Central memory CD8-positive, alpha-beta T cell (primary cell): ENCODE results near the gene CYB5RL.
"Not testable (repeated sequence)": the region's sequence is repeated elsewhere in the genome, so short reads cannot be mapped to it uniquely, and the experiment has no call there.

ENCODE experiments used
- ATAC-seq: fragments of 150-1000 bp; cut with Tn5 transposase; replicated peaks from 2 replicates; pipeline ENCODE4 v1.10.0; 2022; ENCODE audit warnings: mild to moderate bottlenecking, moderate FRiP score, moderate number of reproducible peaks; ENCODE audit not compliant: poor library complexity, severe bottlenecking; ENCODE audit errors: extremely low read depth
- DNase-seq, 2 donors: peaks; one replicate each; pipeline ENCODE4 v3.0.0; 2021; ENCODE audit warnings: low spot score in 2 of 2
- H3K27ac Mint-ChIP-seq: one replicate; pipeline ENCODE4 v1.8.0; 2022; ENCODE audit warnings: low read depth, mild to moderate bottlenecking, moderate library complexity, mixed read lengths
- H3K27me3 Mint-ChIP-seq: one replicate; pipeline ENCODE4 v1.8.0; 2022; ENCODE audit warnings: mixed read lengths
- H3K36me3 Mint-ChIP-seq: one replicate; pipeline ENCODE4 v1.8.0; 2022; ENCODE audit warnings: mild to moderate bottlenecking, moderate library complexity, mixed read lengths; ENCODE audit not compliant: insufficient read depth
- H3K4me1 Mint-ChIP-seq: one replicate; pipeline ENCODE4 v1.8.0; 2022; ENCODE audit warnings: mixed read lengths
- H3K4me3 Mint-ChIP-seq: one replicate; pipeline ENCODE4 v1.8.0; 2022; ENCODE audit warnings: mild to moderate bottlenecking, moderate library complexity, mixed read lengths
- H3K9me3 Mint-ChIP-seq: one replicate; pipeline ENCODE4 v1.8.0; 2022; ENCODE audit warnings: mixed read lengths

Gene CYB5RL

GRCh38 chr1:54222711-54223110 is 22.9 kb upstream of the CYB5RL start:
- H3K9me3 Mint-ChIP-seq = no peaks in the 10 kb centered on the region
- H3K4me3 Mint-ChIP-seq = no peak overlapping the region
- no peak for ATAC-seq
- peaks cover 10% of the 10 kb centered on the region for H3K4me1 Mint-ChIP-seq
- H3K27me3 Mint-ChIP-seq = no peaks in the 10 kb centered on the region
- peak overlapping the region; percentile 69 for H3K27ac Mint-ChIP-seq
- peaks cover 33% of the 10 kb centered on the region for H3K36me3 Mint-ChIP-seq
- DNase-seq = no peak

- DNase-seq (no peak), ATAC-seq (no peak)
- Mint-ChIP-seq H3K36me3 (peaks cover 29% of the 10 kb centered on the region), H3K27me3 (no peaks in the 10 kb centered on the region), H3K4me1 (peaks cover 10% of the 10 kb centered on the region), H3K9me3 (no peaks in the 10 kb centered on the region), H3K27ac (peak overlapping the region; percentile 69), H3K4me3 (no peak overlapping the region)
These were observed 22.1 kb upstream of the CYB5RL start for GRCh38 chr1:54221867-54222484.

GRCh38 chr1:54221113-54221834 is 21.4 kb upstream of the CYB5RL start:
- H3K27me3 Mint-ChIP-seq = no peaks in the 10 kb centered on the region
- no peak overlapping the region for H3K4me3 Mint-ChIP-seq
- peak overlapping the region; percentile 69 for H3K27ac Mint-ChIP-seq
- ATAC-seq (no peak), DNase-seq (no peak)
- H3K4me1 Mint-ChIP-seq = peaks cover 10% of the 10 kb centered on the region
- peaks cover 32% of the 10 kb centered on the region for H3K36me3 Mint-ChIP-seq
- H3K9me3 Mint-ChIP-seq = no peaks in the 10 kb centered on the region

- Mint-ChIP-seq H3K27me3 (no peaks in the 10 kb centered on the region), H3K4me1 (peaks cover 10% of the 10 kb centered on the region), H3K9me3 (no peaks in the 10 kb centered on the region), H3K4me3 (no peak overlapping the region), H3K36me3 (peaks cover 26% of the 10 kb centered on the region), H3K27ac (no peak overlapping the region)
- no peak for ATAC-seq
- DNase-seq = no peak
These were observed 20.4 kb upstream of the CYB5RL start for GRCh38 chr1:54220004-54220811.

GRCh38 chr1:54219688-54220003 is 19.8 kb upstream of the CYB5RL start:
- no peaks in the 10 kb centered on the region for H3K27me3 Mint-ChIP-seq
- no peaks in the 10 kb centered on the region for H3K9me3 Mint-ChIP-seq
- ATAC-seq (no peak), DNase-seq (no peak)
- H3K4me1 Mint-ChIP-seq = peaks cover 10% of the 10 kb centered on the region
- no peak overlapping the region for H3K4me3 Mint-ChIP-seq
- no peak overlapping the region for H3K27ac Mint-ChIP-seq
- H3K36me3 Mint-ChIP-seq = peaks cover 23% of the 10 kb centered on the region

- H3K4me1 Mint-ChIP-seq = peaks cover 10% of the 10 kb centered on the region
- DNase-seq (no peak), ATAC-seq (no peak)
- no peak overlapping the region for H3K27ac Mint-ChIP-seq
- H3K27me3 Mint-ChIP-seq = no peaks in the 10 kb centered on the region
- no peaks in the 10 kb centered on the region for H3K9me3 Mint-ChIP-seq
- no peak overlapping the region for H3K4me3 Mint-ChIP-seq
- H3K36me3 Mint-ChIP-seq = peaks cover 26% of the 10 kb centered on the region
These were observed 19.3 kb upstream of the CYB5RL start for GRCh38 chr1:54218883-54219687.

GRCh38 chr1:54215523-54215922 is 15.7 kb upstream of the CYB5RL start:
- Mint-ChIP-seq H3K27me3 (no peaks in the 10 kb centered on the region), H3K4me1 (peaks cover 8% of the 10 kb centered on the region), H3K27ac (no peak overlapping the region), H3K9me3 (no peaks in the 10 kb centered on the region), H3K36me3 (peaks cover 42% of the 10 kb centered on the region), H3K4me3 (no peak overlapping the region)
- ATAC-seq = no peak
- DNase-seq = no peak

- H3K9me3 Mint-ChIP-seq = no peaks in the 10 kb centered on the region
- H3K27ac Mint-ChIP-seq = peak overlapping the region; percentile 55
- no peak for ATAC-seq
These were observed 13.0 kb upstream of the CYB5RL start for GRCh38 chr1:54212872-54213271.

GRCh38 chr1:54207896-54208295 is 8.1 kb upstream of the CYB5RL start:
- Mint-ChIP-seq H3K4me1 (peaks cover 20% of the 10 kb centered on the region), H3K36me3 (peaks cover 69% of the 10 kb centered on the region)
- ATAC-seq, H3K4me3 Mint-ChIP-seq, H3K9me3 Mint-ChIP-seq, DNase-seq, H3K27me3 Mint-ChIP-seq, H3K27ac Mint-ChIP-seq: not testable (repeated sequence)

More at GRCh38 chr1:54212872-54213271, 13.0 kb upstream of the CYB5RL start:
- H3K36me3 Mint-ChIP-seq = peaks cover 56% of the 10 kb centered on the region
- no peak overlapping the region for H3K4me3 Mint-ChIP-seq
- H3K4me1 Mint-ChIP-seq = peaks cover 14% of the 10 kb centered on the region
- no peak for DNase-seq
- no peaks in the 10 kb centered on the region for H3K27me3 Mint-ChIP-seq

GRCh38 chr1:54207287-54207686 is 7.5 kb upstream of the CYB5RL start:
- Mint-ChIP-seq H3K9me3 (no peaks in the 10 kb centered on the region), H3K27ac (no peak overlapping the region), H3K4me1 (peaks cover 25% of the 10 kb centered on the region), H3K36me3 (peaks cover 66% of the 10 kb centered on the region), H3K27me3 (no peaks in the 10 kb centered on the region), H3K4me3 (no peak overlapping the region)
- DNase-seq (no peak), ATAC-seq (no peak)

- Mint-ChIP-seq H3K9me3 (no peaks in the 10 kb centered on the region), H3K36me3 (peaks cover 53% of the 10 kb centered on the region)
- no peak for ATAC-seq
These were observed 4.4 kb upstream of the CYB5RL start for GRCh38 chr1:54204199-54204598.

GRCh38 chr1:54200519-54200997 is 728 bp upstream of the CYB5RL start:
- H3K36me3 Mint-ChIP-seq = peaks cover 24% of the 10 kb centered on the region
- ATAC-seq (peak; percentile 10), DNase-seq (no peak)
- H3K4me1 Mint-ChIP-seq = peaks cover 38% of the 10 kb centered on the region
- peak overlapping the region; percentile 93 for H3K4me3 Mint-ChIP-seq
- H3K27me3 Mint-ChIP-seq = no peaks in the 10 kb centered on the region
- H3K9me3 Mint-ChIP-seq = no peaks in the 10 kb centered on the region
- peak overlapping the region; percentile 92 for H3K27ac Mint-ChIP-seq

More at GRCh38 chr1:54204199-54204598, 4.4 kb upstream of the CYB5RL start:
- Mint-ChIP-seq H3K27ac (no peak overlapping the region), H3K4me3 (no peak overlapping the region), H3K27me3 (no peaks in the 10 kb centered on the region), H3K4me1 (peaks cover 46% of the 10 kb centered on the region)
- no peak for DNase-seq
